ENCODE results near the gene IDH3G. TPM values are rescaled to one million over a fixed set of nuclear protein-coding genes. Genes with fewer than 3 reads are reported as not detected.
A peak's percentile ranks its signal among the peaks of the same experiment; 100 is the strongest.
"Not testable (repeated sequence)": the region's sequence is repeated elsewhere in the genome, so short reads cannot be mapped to it uniquely, and the experiment has no call there.

IDH3G gene
- total RNA-seq, 5 donors from 2014 or later (not counting 1 experiment from before 2014, with no cell fraction given): 47.7 to 54.6 (median 51.8) TPM

- no peaks in the 10 kb centered on the region for H3K9me3 ChIP-seq
- DNase-seq (peak in 1 of 35 experiments; percentile 1), ATAC-seq (replicated peaks in 1 of 4) (no peak)
- no peaks in the 10 kb centered on the region for H3K36me3 ChIP-seq (ENCODE audit: control insufficient read depth in 2 of 2, extremely low read depth in 1 of 2, insufficient read depth in 1 of 2, low read length in 1 of 2)
- Mint-ChIP-seq H3K36me3 (no peaks in the 10 kb centered on the region), H3K9me3 (no peaks in the 10 kb centered on the region), H3K27me3 (peaks cover 0 to 4% of the 10 kb centered on the region in 2 donors), H3K4me1 (peaks cover 7 to 13% (median 12%) of the 10 kb centered on the region in 3 donors), H3K27ac (no peak overlapping the region), H3K4me3 (no peak overlapping the region)
- no peak overlapping the region for H3K27ac ChIP-seq (ENCODE audit: low read length)
- H3K4me3 ChIP-seq (ENCODE audit: control insufficient read depth in 1 of 2, extremely low read depth in 1 of 2, low read length in 1 of 2): no peak overlapping the region
- peaks cover 0 to 16% of the 10 kb centered on the region in 2 experiments for H3K4me1 ChIP-seq (ENCODE audit: control insufficient read depth in 1 of 2, extremely low read depth in 1 of 2, insufficient read depth in 2 of 2, low read length in 2 of 2)
- 90% methylated on average over 15 of the region's 18 CpGs for WGBS (ENCODE audit: insufficient coverage)
- H3K27me3 ChIP-seq (replicated peaks in 1 of 2; ENCODE audit: control insufficient read depth in 2 of 2, extremely low read depth in 1 of 2, insufficient read depth in 2 of 2, low read length in 1 of 2): peaks cover 0 to 3% of the 10 kb centered on the region in 2 experiments
- ChIA-PET CTCF (interaction anchor here in 1 of 2 donors (0.6 to 1.9 kb wide), 6 partner anchors 10 to 190 kb away, joined by 3 to 6 read pairs (median 4); no protein-coding TSS in a partner anchor), POLR2A (no interaction called here)
Measured at GRCh38 chrX:153763298-153763932, 30.8 kb downstream of the IDH3G start.

- DNase-seq (no peak), ATAC-seq (replicated peaks in 1 of 4) (no peak)
- ChIA-PET CTCF (interaction anchor here in 1 of 2 donors (0.6 to 1.9 kb wide), 4 partner anchors 10 to 189 kb away, joined by 3 to 6 read pairs (median 4); no protein-coding TSS in a partner anchor), POLR2A (no interaction called here)
- no peak overlapping the region for H3K4me3 Mint-ChIP-seq
- Histone ChIP-seq H3K4me3 (ENCODE audit: control insufficient read depth in 1 of 2, extremely low read depth in 1 of 2, low read length in 1 of 2) (no peak overlapping the region), H3K36me3 (ENCODE audit: control insufficient read depth in 2 of 2, extremely low read depth in 1 of 2, insufficient read depth in 1 of 2, low read length in 1 of 2) (no peaks in the 10 kb centered on the region), H3K27me3 (replicated peaks in 1 of 2; ENCODE audit: control insufficient read depth in 2 of 2, extremely low read depth in 1 of 2, insufficient read depth in 2 of 2, low read length in 1 of 2) (peaks cover 0 to 3% of the 10 kb centered on the region in 2 experiments), H3K27ac (ENCODE audit: low read length) (no peak overlapping the region), H3K9me3 (no peaks in the 10 kb centered on the region), H3K4me1 (ENCODE audit: control insufficient read depth in 1 of 2, extremely low read depth in 1 of 2, insufficient read depth in 2 of 2, low read length in 2 of 2) (peaks cover 0 to 8% of the 10 kb centered on the region in 2 experiments)
- H3K36me3 Mint-ChIP-seq: no peaks in the 10 kb centered on the region
- H3K9me3 Mint-ChIP-seq: no peaks in the 10 kb centered on the region
- H3K4me1 Mint-ChIP-seq: peaks cover 6 to 12% (median 12%) of the 10 kb centered on the region in 3 donors
- H3K27me3 Mint-ChIP-seq: peaks cover 0 to 5% of the 10 kb centered on the region in 2 donors
- WGBS (ENCODE audit: insufficient coverage): 95% methylated on average over 4 of the region's 14 CpGs
- H3K27ac Mint-ChIP-seq: no peak overlapping the region
Measured at GRCh38 chrX:153762626-153763173, 31.5 kb downstream of the IDH3G start.

- DNase-seq (peak in 1 of 35 experiments; percentile 1), ATAC-seq (replicated peaks in 1 of 4) (no peak)
- ChIA-PET POLR2A (no interaction called here), CTCF (no interaction called here)
- Mint-ChIP-seq H3K27ac (no peak overlapping the region), H3K9me3 (no peaks in the 10 kb centered on the region), H3K4me1 (peaks cover 6 to 14% (median 12%) of the 10 kb centered on the region in 3 donors), H3K27me3 (peaks cover 0 to 8% of the 10 kb centered on the region in 2 donors), H3K4me3 (no peak overlapping the region), H3K36me3 (no peaks in the 10 kb centered on the region)
- H3K27me3 ChIP-seq (replicated peaks in 1 of 2; ENCODE audit: control insufficient read depth in 2 of 2, extremely low read depth in 1 of 2, insufficient read depth in 2 of 2, low read length in 1 of 2): peaks cover 0 to 3% of the 10 kb centered on the region in 2 experiments
- no peaks in the 10 kb centered on the region for H3K36me3 ChIP-seq (ENCODE audit: control insufficient read depth in 2 of 2, extremely low read depth in 1 of 2, insufficient read depth in 1 of 2, low read length in 1 of 2)
- WGBS (ENCODE audit: insufficient coverage): no CpG with 5 or more reads among the region's 15 CpGs
- no peaks in the 10 kb centered on the region for H3K9me3 ChIP-seq
- H3K27ac ChIP-seq (ENCODE audit: low read length): no peak overlapping the region
- peaks cover 0 to 8% of the 10 kb centered on the region in 2 experiments for H3K4me1 ChIP-seq (ENCODE audit: control insufficient read depth in 1 of 2, extremely low read depth in 1 of 2, insufficient read depth in 2 of 2, low read length in 2 of 2)
- H3K4me3 ChIP-seq (ENCODE audit: control insufficient read depth in 1 of 2, extremely low read depth in 1 of 2, low read length in 1 of 2): no peak overlapping the region
Measured at GRCh38 chrX:153761863-153762262, 32.3 kb downstream of the IDH3G start.

GRCh38 chrX:153755136-153755535, 39.0 kb downstream of the IDH3G start:
- no peak overlapping the region for H3K27ac Mint-ChIP-seq
- peaks cover 0 to 5% (median 0%) of the 10 kb centered on the region in 3 donors for H3K4me1 Mint-ChIP-seq
- WGBS (ENCODE audit: insufficient coverage): no CpG with 5 or more reads among the region's 1 CpG
- DNase-seq: no peak
- CTCF ChIA-PET: interaction anchor here (0.6 to 0.7 kb wide), 2 partner anchors 92 to 140 kb away, joined by 6 to 10 read pairs; no protein-coding TSS in a partner anchor
- Histone ChIP-seq H3K9me3 (no peaks in the 10 kb centered on the region), H3K36me3 (ENCODE audit: control insufficient read depth in 2 of 2, extremely low read depth in 1 of 2, insufficient read depth in 1 of 2, low read length in 1 of 2) (no peaks in the 10 kb centered on the region), H3K27ac (ENCODE audit: low read length) (no peak overlapping the region), H3K4me3 (ENCODE audit: control insufficient read depth in 1 of 2, extremely low read depth in 1 of 2, low read length in 1 of 2) (no peak overlapping the region), H3K27me3 (replicated peaks in 1 of 2; ENCODE audit: control insufficient read depth in 2 of 2, extremely low read depth in 1 of 2, insufficient read depth in 2 of 2, low read length in 1 of 2) (no peaks in the 10 kb centered on the region), H3K4me1 (ENCODE audit: control insufficient read depth in 1 of 2, extremely low read depth in 1 of 2, insufficient read depth in 2 of 2, low read length in 2 of 2) (no peaks in the 10 kb centered on the region)
- ATAC-seq (replicated peaks in 1 of 4): no peak
- POLR2A ChIA-PET: interaction anchor here (0.6 to 0.7 kb wide), 2 partner anchors 657 to 741 kb away, joined by 4 to 8 read pairs; no protein-coding TSS in a partner anchor
- H3K9me3 Mint-ChIP-seq: no peaks in the 10 kb centered on the region
- H3K36me3 Mint-ChIP-seq: no peaks in the 10 kb centered on the region
- no peak overlapping the region for H3K4me3 Mint-ChIP-seq
- H3K27me3 Mint-ChIP-seq: peaks cover 0 to 20% of the 10 kb centered on the region in 2 donors

GRCh38 chrX:153750127-153750774, 43.9 kb downstream of the IDH3G start:
- Histone ChIP-seq H3K9me3 (no peaks in the 10 kb centered on the region), H3K4me1 (ENCODE audit: control insufficient read depth in 1 of 2, extremely low read depth in 1 of 2, insufficient read depth in 2 of 2, low read length in 2 of 2) (no peaks in the 10 kb centered on the region), H3K27ac (ENCODE audit: low read length) (no peak overlapping the region), H3K27me3 (replicated peaks in 1 of 2; ENCODE audit: control insufficient read depth in 2 of 2, extremely low read depth in 1 of 2, insufficient read depth in 2 of 2, low read length in 1 of 2) (no peaks in the 10 kb centered on the region), H3K4me3 (ENCODE audit: control insufficient read depth in 1 of 2, extremely low read depth in 1 of 2, low read length in 1 of 2) (no peak overlapping the region), H3K36me3 (ENCODE audit: control insufficient read depth in 2 of 2, extremely low read depth in 1 of 2, insufficient read depth in 1 of 2, low read length in 1 of 2) (no peaks in the 10 kb centered on the region)
- Mint-ChIP-seq H3K27me3 (peaks cover 3 to 22% of the 10 kb centered on the region in 2 donors), H3K27ac (no peak overlapping the region), H3K4me1 (no peaks in the 10 kb centered on the region), H3K9me3 (no peaks in the 10 kb centered on the region), H3K36me3 (no peaks in the 10 kb centered on the region), H3K4me3 (no peak overlapping the region)
- ChIA-PET CTCF (interaction anchor here in 1 of 2 donors (0.7 kb wide), 1 partner anchor 165 kb away, joined by 4 read pairs; no protein-coding TSS in a partner anchor), POLR2A (no interaction called here)
- 88% methylated on average over 3 of the region's 12 CpGs for WGBS (ENCODE audit: insufficient coverage)
- no peak for DNase-seq
- ATAC-seq (replicated peaks in 1 of 4): no peak

GRCh38 chrX:153749017-153749416, 45.2 kb downstream of the IDH3G start:
- peaks cover 4 to 23% of the 10 kb centered on the region in 2 donors for H3K27me3 Mint-ChIP-seq
- WGBS (ENCODE audit: insufficient coverage): 78% methylated on average over 4 of the region's 7 CpGs
- H3K27ac Mint-ChIP-seq; H3K36me3 Mint-ChIP-seq; H3K4me3 ChIP-seq (ENCODE audit: control insufficient read depth in 1 of 2, extremely low read depth in 1 of 2, low read length in 1 of 2); H3K9me3 ChIP-seq; DNase-seq; POLR2A ChIA-PET; H3K27me3 ChIP-seq (replicated peaks in 1 of 2; ENCODE audit: control insufficient read depth in 2 of 2, extremely low read depth in 1 of 2, insufficient read depth in 2 of 2, low read length in 1 of 2); H3K4me1 ChIP-seq (ENCODE audit: control insufficient read depth in 1 of 2, extremely low read depth in 1 of 2, insufficient read depth in 2 of 2, low read length in 2 of 2); H3K36me3 ChIP-seq (ENCODE audit: control insufficient read depth in 2 of 2, extremely low read depth in 1 of 2, insufficient read depth in 1 of 2, low read length in 1 of 2); H3K4me3 Mint-ChIP-seq; H3K27ac ChIP-seq (ENCODE audit: low read length); H3K9me3 Mint-ChIP-seq; ATAC-seq (replicated peaks in 1 of 4); H3K4me1 Mint-ChIP-seq; CTCF ChIA-PET: not testable (repeated sequence)

All from T-cell (primary cell).